GM12878 (cell line): ENCODE measurements around the gene GRIK3. TPM values are rescaled to one million over a fixed set of nuclear protein-coding genes. Genes with fewer than 3 reads are reported as not detected.

ENCODE experiments used
- ATAC-seq: fragments of 200-7000 bp; cut with Tn5 transposase; 3 replicates; pipeline ENCODE4 v1.9.1; 2020; ENCODE audit warnings: mild to moderate bottlenecking, moderate library complexity
- BruUV-seq: library from RNA; stranded (reverse); fragments of 400-500 nt; replicated peaks from 2 replicates; lab custom pipeline; 2021; lab: Mats Ljungman, UMichigan
- CTCF ChIA-PET: fragments of 300-600 bp; sonication (Branson Sonifier 250); formaldehyde crosslinking; extraction: SDS; loops from one replicate; lab custom pipeline; 2021; ENCODE audit warnings: inconsistent platforms; lab: Yijun Ruan, JAX
- POLR2A ChIA-PET: fragments of 350-600 bp; formaldehyde crosslinking; extraction: SDS; loops from one replicate; lab custom pipeline; 2021; ENCODE audit warnings: inconsistent platforms; lab: Charles Lee
- RAD21 ChIA-PET: fragments of 300-600 bp; sonication (Branson Sonifier 250); formaldehyde crosslinking; loops from one replicate; lab custom pipeline; 2023; ENCODE audit warnings: antibody characterized with exemption; ENCODE audit not compliant: unreplicated experiment; lab: Charles Lee
- SMC1A ChIA-PET: fragments of 300-600 bp; sonication (Branson Sonifier 250); formaldehyde crosslinking; loops from one replicate; lab custom pipeline; 2023; ENCODE audit not compliant: unreplicated experiment, uncharacterized antibody; lab: Charles Lee
- DNase-seq: peaks from one replicate; pipeline ENCODE4 v3.0.0-alpha.2; 2011; ENCODE audit warnings: low read depth, low spot score
- FAIRE-seq: peaks from 3 replicates; lab custom pipeline; 2011; peaks lifted over from hg19 to GRCh38; lab: Jason Lieb, UNC
- H2AFZ ChIP-seq: 2 replicates; pipeline ENCODE4 v1.6.0; 2011; ENCODE audit warnings: low read depth, low read length, control low read depth; ENCODE audit not compliant: control insufficient read depth
- H3K27ac ChIP-seq: 2 replicates; pipeline ENCODE4 v1.5.1; 2011; ENCODE audit warnings: control low read depth; ENCODE audit not compliant: control insufficient read depth, insufficient read depth
- H3K27me3 ChIP-seq, 2 experiments: replicated peaks in 1 of 2; 2 replicates each; pipeline versions ENCODE4 v1.6.0 to v1.6.1; 2011; ENCODE audit warnings: low read length in 1 of 2; ENCODE audit not compliant: control insufficient read depth in 2 of 2, insufficient read depth in 2 of 2
- H3K36me3 ChIP-seq, 2 experiments: 2 replicates each; pipeline ENCODE4 v1.5.1; 2011; ENCODE audit warnings: low read length in 1 of 2; ENCODE audit not compliant: control insufficient read depth in 2 of 2, insufficient read depth in 2 of 2
- H3K4me1 ChIP-seq: 2 replicates; pipeline ENCODE4 v1.6.1; 2011; ENCODE audit warnings: mild to moderate bottlenecking, low read length, moderate library complexity, mixed read lengths; ENCODE audit not compliant: control insufficient read depth, insufficient read depth
- H3K4me2 ChIP-seq: 2 replicates; pipeline ENCODE4 v1.6.0; 2011; ENCODE audit warnings: control low read depth; ENCODE audit not compliant: control insufficient read depth, insufficient read depth
- H3K4me3 ChIP-seq: fragments of 200-600 bp; sonication (generic); 2 replicates; pipeline ENCODE4 v1.5.1; 2016
- H3K79me2 ChIP-seq: 2 replicates; pipeline ENCODE4 v1.6.0; 2011; ENCODE audit warnings: low read length; ENCODE audit not compliant: control insufficient read depth, insufficient read depth
- H3K9ac ChIP-seq: 2 replicates; pipeline ENCODE4 v1.8.0; 2011; ENCODE audit warnings: low read length, control low read depth, mixed read lengths; ENCODE audit not compliant: control insufficient read depth, insufficient read depth
- H3K9me3 ChIP-seq: replicated peaks from 3 replicates; pipeline ENCODE4 v1.5.1; 2011; ENCODE audit warnings: mild to moderate bottlenecking, low read length; ENCODE audit not compliant: control insufficient read depth, insufficient read depth
- H4K20me1 ChIP-seq: 2 replicates; pipeline ENCODE4 v1.6.0; 2011; ENCODE audit not compliant: control insufficient read depth, insufficient read depth
- IRF5 ChIP-seq: fragments of 450-650 bp; IDR thresholded peaks from 2 replicates; pipeline ENCODE4 v1.6.1; 2017; ENCODE audit warnings: borderline replicate concordance
- NFXL1 ChIP-seq: fragments of 450-650 bp; IDR thresholded peaks from 2 replicates; pipeline ENCODE4 v1.6.1; 2017; ENCODE audit warnings: antibody characterized with exemption, mild to moderate bottlenecking, borderline replicate concordance
- POLR2A ChIP-seq: IDR thresholded peaks from 2 replicates; pipeline ENCODE4 v1.6.1; 2011; ENCODE audit warnings: low read depth, mild to moderate bottlenecking, low read length
- RFX5 ChIP-seq: IDR thresholded peaks from 2 replicates; pipeline ENCODE4 v1.6.1; 2011; ENCODE audit warnings: low read depth, low read length, improper control_type of control experiment
- SMC3 ChIP-seq: IDR thresholded peaks from 2 replicates; pipeline ENCODE4 v1.6.1; 2011; ENCODE audit warnings: low read length, improper control_type of control experiment, borderline replicate concordance
- SRF ChIP-seq, 2 experiments: IDR thresholded peaks; 2 replicates each; pipeline ENCODE4 v1.6.1; 2011; ENCODE audit warnings: low read depth in 2 of 2, low read length in 2 of 2, mild to moderate bottlenecking in 1 of 2, moderate library complexity in 1 of 2
- USF2 ChIP-seq: IDR thresholded peaks from 2 replicates; pipeline ENCODE4 v1.6.1; 2011; ENCODE audit warnings: low read depth, low read length, improper control_type of control experiment, borderline replicate concordance
- WGBS: methylation state at CpG from one replicate; pipeline ENCODE4 v1.1.6; 2016; ENCODE audit warnings: low lambda C conversion rate; ENCODE audit not compliant: insufficient replicate concordance, insufficient coverage; ENCODE audit errors: missing lambda C conversion rate; 5-methylcytosine and 5-hydroxymethylcytosine counted together
- in situ Hi-C: fragments of 300-500 bp; cut with MboI; formaldehyde crosslinking; loops from 9 replicates; pipeline ENCODE4 v1.14.3; 2018; ENCODE audit warnings: mixed read lengths
- intact Hi-C: fragments of 100-400 bp; cut with micrococcal nuclease; formaldehyde crosslinking; loops from one replicate; pipeline ENCODE4 v1.14.2; 2022; ENCODE audit not compliant: unreplicated experiment
- polyA plus RNA-seq, 11 experiments: library from polyadenylated mRNA; depleted of rRNA in 4 of 11; unstranded in 6 of 11; stranded (reverse) in 5 of 11; fragments of >200 nt; fragmentation: Nextera tagmentation in 4 of 11; fragmentation: Illumina TruSeq in 1 of 11; extraction: Ambion mirVana in 4 of 11; extraction: Trizol in 1 of 11; gene quantifications; 1 replicate in 1 of 11; 2 replicates in 10 of 11; pipeline versions ENCODE4 v1.2.1 to v1.2.3, GENCODE V29; 2011 to 2016; ENCODE audit warnings: inconsistent platforms in 2 of 11, missing spikeins in 2 of 11, low read depth in 1 of 11
- total RNA-seq, 4 experiments: library from RNA; depleted of rRNA in 3 of 4; stranded (reverse); fragments of >200 nt in 3 of 4; fragmentation: Illumina TruSeq in 1 of 4; extraction: Trizol in 1 of 4; gene quantifications; 2 replicates each; pipeline versions ENCODE4 v1.2.1 to v1.2.3, GENCODE V29; 2013 to 2021

GRIK3 gene
- total and polyA plus RNA-seq, 10 of the 15 experiments (the other 5 are each of a cell fraction or from before 2014, with no cell fraction given), result not detected

GRCh38 chr1:37076168-37076567 is 41.9 kb upstream of the GRIK3 start:
- CTCF ChIA-PET, result interaction anchor here (0.9 kb wide), 1 partner anchor 500 kb away, joined by 3 read pairs; no protein-coding TSS in a partner anchor
- Histone ChIP-seq H3K79me2 (no peaks in the 10 kb centered on the region), H4K20me1 (no peaks in the 10 kb centered on the region), H2AFZ (no peak overlapping the region), H3K4me1 (no peaks in the 10 kb centered on the region), H3K9ac (no peak overlapping the region), H3K4me3 (no peak overlapping the region), H3K9me3 (no peaks in the 10 kb centered on the region), H3K4me2 (no peak overlapping the region), H3K36me3 (no peaks in the 10 kb centered on the region), H3K27ac (no peak overlapping the region), H3K27me3 (no peaks in the 10 kb centered on the region)
- no peak for DNase-seq
- intact Hi-C loops, result no loop called here
- BruUV-seq, result no TSS peak
- FAIRE-seq, result no peak
- in situ Hi-C loops, result no loop called here
- no peak for TF ChIP-seq SRF (IDR thresholded peaks at IDR 0.05; ENCODE audit: low read depth in 2 of 2, low read length in 2 of 2)
- TF ChIP-seq IRF5, result no peak
- TF ChIP-seq NFXL1, result no peak
- TF ChIP-seq RFX5, result no peak
- no peak for TF ChIP-seq POLR2A
- TF ChIP-seq SMC3, result no peak
- TF ChIP-seq USF2, result no peak
- 0% methylated on average over 2 of the region's 2 CpGs for WGBS
- no peak for ATAC-seq
- RAD21 ChIA-PET, result no interaction called here
- POLR2A ChIA-PET, result no interaction called here
- SMC1A ChIA-PET, result no interaction called here
